Liver (tissue), 9 donors: ENCODE results near the gene SLC8A1. TPM values are rescaled to one million over a fixed set of nuclear protein-coding genes. Genes with fewer than 3 reads are reported as not detected.

ENCODE experiments used
- DNase-seq: peaks from one replicate; pipeline ENCODE4 v3.0.0-alpha.2; 2017; ENCODE audit warnings: low spot score
- H3K27ac ChIP-seq, 2 donors: one replicate each; pipeline ENCODE4 v1.7.0; 2013; ENCODE audit warnings: inconsistent platforms in 2 of 2, low read length in 2 of 2, control low read depth in 1 of 2, low read depth in 1 of 2, mild to moderate bottlenecking in 1 of 2
- H3K27me3 ChIP-seq, 4 donors: one replicate each; pipeline versions ENCODE4 v1.6.1 to v1.7.0; 2013; ENCODE audit warnings: low read length in 3 of 4, inconsistent platforms in 1 of 4, mild to moderate bottlenecking in 1 of 4, moderate library complexity in 1 of 4; ENCODE audit not compliant: control insufficient read depth in 4 of 4, insufficient read depth in 4 of 4
- H3K36me3 ChIP-seq, 4 donors: one replicate each; pipeline versions ENCODE4 v1.6.1 to v1.7.0; 2013; ENCODE audit warnings: low read length in 3 of 4, mild to moderate bottlenecking in 3 of 4, low read depth in 1 of 4, moderate library complexity in 1 of 4; ENCODE audit not compliant: control insufficient read depth in 4 of 4, insufficient read depth in 3 of 4
- H3K4me1 ChIP-seq, 4 donors: one replicate each; pipeline versions ENCODE4 v1.6.1 to v1.7.0; 2013; ENCODE audit warnings: low read length in 3 of 4, mild to moderate bottlenecking in 3 of 4, moderate library complexity in 1 of 4; ENCODE audit not compliant: control insufficient read depth in 4 of 4, insufficient read depth in 4 of 4
- H3K4me3 ChIP-seq, 3 donors: one replicate each; pipeline versions ENCODE4 v1.6.1 to v1.7.0; 2013; ENCODE audit warnings: low read length in 3 of 3, control low read depth in 1 of 3, low read depth in 1 of 3, mild to moderate bottlenecking in 1 of 3
- H3K9ac ChIP-seq, 2 donors: one replicate each; pipeline ENCODE4 v1.7.0; 2013; ENCODE audit warnings: low read length in 2 of 2, mild to moderate bottlenecking in 2 of 2, moderate library complexity in 2 of 2, control low read depth in 1 of 2, low read depth in 1 of 2
- H3K9me3 ChIP-seq, 4 donors: one replicate each; pipeline versions ENCODE4 v1.6.1 to v1.7.0; 2013; ENCODE audit warnings: low read length in 3 of 4; ENCODE audit not compliant: control insufficient read depth in 4 of 4
- EGR1 ChIP-seq, 2 donors: IDR thresholded peaks; 2 replicates each; pipeline ENCODE4 v1.6.1; 2016 to 2018; ENCODE audit warnings: antibody characterized with exemption in 2 of 2, low read depth in 2 of 2
- FOXA1 ChIP-seq: IDR thresholded peaks from 2 replicates; pipeline ENCODE4 v1.6.1; 2016; ENCODE audit warnings: antibody characterized with exemption
- FOXA2 ChIP-seq: IDR thresholded peaks from 2 replicates; pipeline ENCODE4 v1.6.1; 2016; ENCODE audit warnings: antibody characterized with exemption
- GABPA ChIP-seq, 2 donors: IDR thresholded peaks in 1 of 2; conservative IDR thresholded peaks in 1 of 2; 2 replicates each; pipeline ENCODE4 v1.6.1; 2016; ENCODE audit warnings: antibody characterized with exemption in 2 of 2, mild to moderate bottlenecking in 1 of 2, moderate library complexity in 1 of 2
- HNF4A ChIP-seq, 2 donors: conservative IDR thresholded peaks; 2 replicates each; pipeline ENCODE4 v1.6.1; 2016; ENCODE audit warnings: antibody characterized with exemption in 2 of 2, mild to moderate bottlenecking in 2 of 2
- HNF4G ChIP-seq: IDR thresholded peaks from 2 replicates; pipeline ENCODE4 v1.6.1; 2016; ENCODE audit warnings: antibody characterized with exemption
- JUND ChIP-seq, 2 donors: IDR thresholded peaks; 2 replicates each; pipeline ENCODE4 v1.6.1; 2016; ENCODE audit warnings: antibody characterized with exemption in 2 of 2
- NR2F2 ChIP-seq: IDR thresholded peaks from 2 replicates; pipeline ENCODE4 v1.6.1; 2016; ENCODE audit warnings: antibody characterized with exemption
- RAD21 ChIP-seq, 2 donors: IDR thresholded peaks; 2 replicates each; pipeline ENCODE4 v1.6.1; 2016; ENCODE audit warnings: antibody characterized with exemption in 2 of 2, mild to moderate bottlenecking in 2 of 2
- RXRA ChIP-seq, 2 donors: IDR thresholded peaks; 2 replicates each; pipeline ENCODE4 v1.6.1; 2017 to 2018; ENCODE audit warnings: antibody characterized with exemption in 2 of 2, mild to moderate bottlenecking in 1 of 2
- SP1 ChIP-seq: IDR thresholded peaks from 2 replicates; pipeline ENCODE4 v1.6.1; 2018; ENCODE audit warnings: antibody characterized with exemption, mild to moderate bottlenecking
- TAF1 ChIP-seq: conservative IDR thresholded peaks from 2 replicates; pipeline ENCODE4 v1.6.1; 2016; ENCODE audit warnings: antibody characterized with exemption, mild to moderate bottlenecking
- YY1 ChIP-seq: IDR thresholded peaks from 2 replicates; pipeline ENCODE4 v1.6.1; 2016; ENCODE audit warnings: antibody characterized with exemption, mild to moderate bottlenecking
- WGBS: extraction: QIAGEN DNeasy Blood & Tissue Kit; methylation state at CpG from one replicate; pipeline ENCODE4 v1.1.7; 2013; 5-methylcytosine and 5-hydroxymethylcytosine counted together
- polyA plus RNA-seq, 2 donors: library from polyadenylated mRNA; stranded (reverse) in 1 of 2; unstranded in 1 of 2; fragments of 200-250 nt in 1 of 2; fragments of >200 nt in 1 of 2; fragmentation: Nextera tagmentation in 1 of 2; extraction: Ambion mirVana in 1 of 2; gene quantifications; one replicate each; pipeline versions ENCODE4 v1.2.1 to v1.2.3, GENCODE V29; 2013 to 2015
- total RNA-seq, 2 donors: library from RNA; depleted of rRNA; stranded (reverse); fragments of >200 nt; gene quantifications; one replicate each; pipeline ENCODE4 v1.2.3, GENCODE V29; 2014
- TF ChIP-seq, protein P1 (sequence below): IDR thresholded peaks from 2 replicates; pipeline ENCODE4 v1.6.1; 2016; ENCODE audit warnings: antibody characterized with exemption, mild to moderate bottlenecking
- TF ChIP-seq, protein P2 (sequence below): fragments of 150-350 bp; IDR thresholded peaks from 2 replicates; pipeline ENCODE4 v1.5.1; 2017; ENCODE audit warnings: improper control_type of control experiment, low read depth, low read length; ENCODE audit not compliant: missing input control
- TF ChIP-seq, protein P3 (sequence below): IDR thresholded peaks from 2 replicates; pipeline ENCODE4 v1.6.1; 2016; ENCODE audit warnings: antibody characterized with exemption
- TF ChIP-seq, protein P4 (sequence below): IDR thresholded peaks from 2 replicates; pipeline ENCODE4 v1.6.1; 2016; ENCODE audit warnings: antibody characterized with exemption
- TF ChIP-seq, protein P5 (sequence below): IDR thresholded peaks from 2 replicates; pipeline ENCODE4 v1.6.1; 2016; ENCODE audit warnings: antibody characterized with exemption
- donor health status: healthy.
- donor health status: healthy.
- donor health status: healthy.
- donor health status: healthy.
- donor health status: healthy.

Gene SLC8A1
- total and polyA plus RNA-seq, 4 donors: 1.2 to 18.5 (median 8.2) TPM

DNA sequence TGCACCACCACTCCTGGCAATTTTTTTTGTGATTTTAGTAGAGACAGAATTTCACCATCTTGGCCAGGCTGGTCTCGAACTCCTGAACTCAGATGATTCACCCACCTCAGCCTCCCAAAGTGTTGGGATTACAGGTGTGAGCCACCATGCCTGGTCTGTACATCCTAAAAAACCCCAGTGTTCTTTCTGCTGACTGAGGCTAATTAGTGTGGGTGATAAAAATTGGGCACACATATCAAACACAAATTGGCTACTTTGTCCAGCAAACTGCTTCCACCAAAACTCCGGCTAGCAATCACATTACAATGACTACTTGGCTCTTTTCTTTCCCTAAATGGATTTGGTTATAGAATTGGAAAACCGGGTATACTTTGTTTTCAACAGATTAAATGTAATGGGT, 153.9 kb downstream of the SLC8A1 start:
- Histone ChIP-seq H3K27me3 (no peaks in the 10 kb centered on the region), H3K9me3 (peaks cover 0 to 3% (median 0%) of the 10 kb centered on the region in 4 donors), H3K9ac (no peak overlapping the region), H3K36me3 (no peaks in the 10 kb centered on the region), H3K27ac (no peak overlapping the region), H3K4me1 (no peaks in the 10 kb centered on the region), H3K4me3 (no peak overlapping the region)
- WGBS: 79% methylated on average over 3 of the region's 3 CpGs
- TF ChIP-seq YY1 (no peak), RAD21 (IDR thresholded peaks at IDR 0.05) (no peak), RXRA (IDR thresholded peaks at IDR 0.05) (no peak), FOXA1 (no peak), HNF4G (no peak), FOXA2 (no peak), EGR1 (IDR thresholded peaks at IDR 0.05; ENCODE audit: low read depth in 2 of 2) (no peak), JUND (IDR thresholded peaks at IDR 0.05) (no peak), SP1 (no peak), NR2F2 (no peak), TAF1 (no peak), HNF4A (conservative IDR thresholded peaks at IDR 0.05) (no peak)
- TF ChIP-seq, protein P1, sequence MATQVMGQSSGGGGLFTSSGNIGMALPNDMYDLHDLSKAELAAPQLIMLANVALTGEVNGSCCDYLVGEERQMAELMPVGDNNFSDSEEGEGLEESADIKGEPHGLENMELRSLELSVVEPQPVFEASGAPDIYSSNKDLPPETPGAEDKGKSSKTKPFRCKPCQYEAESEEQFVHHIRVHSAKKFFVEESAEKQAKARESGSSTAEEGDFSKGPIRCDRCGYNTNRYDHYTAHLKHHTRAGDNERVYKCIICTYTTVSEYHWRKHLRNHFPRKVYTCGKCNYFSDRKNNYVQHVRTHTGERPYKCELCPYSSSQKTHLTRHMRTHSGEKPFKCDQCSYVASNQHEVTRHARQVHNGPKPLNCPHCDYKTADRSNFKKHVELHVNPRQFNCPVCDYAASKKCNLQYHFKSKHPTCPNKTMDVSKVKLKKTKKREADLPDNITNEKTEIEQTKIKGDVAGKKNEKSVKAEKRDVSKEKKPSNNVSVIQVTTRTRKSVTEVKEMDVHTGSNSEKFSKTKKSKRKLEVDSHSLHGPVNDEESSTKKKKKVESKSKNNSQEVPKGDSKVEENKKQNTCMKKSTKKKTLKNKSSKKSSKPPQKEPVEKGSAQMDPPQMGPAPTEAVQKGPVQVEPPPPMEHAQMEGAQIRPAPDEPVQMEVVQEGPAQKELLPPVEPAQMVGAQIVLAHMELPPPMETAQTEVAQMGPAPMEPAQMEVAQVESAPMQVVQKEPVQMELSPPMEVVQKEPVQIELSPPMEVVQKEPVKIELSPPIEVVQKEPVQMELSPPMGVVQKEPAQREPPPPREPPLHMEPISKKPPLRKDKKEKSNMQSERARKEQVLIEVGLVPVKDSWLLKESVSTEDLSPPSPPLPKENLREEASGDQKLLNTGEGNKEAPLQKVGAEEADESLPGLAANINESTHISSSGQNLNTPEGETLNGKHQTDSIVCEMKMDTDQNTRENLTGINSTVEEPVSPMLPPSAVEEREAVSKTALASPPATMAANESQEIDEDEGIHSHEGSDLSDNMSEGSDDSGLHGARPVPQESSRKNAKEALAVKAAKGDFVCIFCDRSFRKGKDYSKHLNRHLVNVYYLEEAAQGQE: no peak
- TF ChIP-seq, protein P2, sequence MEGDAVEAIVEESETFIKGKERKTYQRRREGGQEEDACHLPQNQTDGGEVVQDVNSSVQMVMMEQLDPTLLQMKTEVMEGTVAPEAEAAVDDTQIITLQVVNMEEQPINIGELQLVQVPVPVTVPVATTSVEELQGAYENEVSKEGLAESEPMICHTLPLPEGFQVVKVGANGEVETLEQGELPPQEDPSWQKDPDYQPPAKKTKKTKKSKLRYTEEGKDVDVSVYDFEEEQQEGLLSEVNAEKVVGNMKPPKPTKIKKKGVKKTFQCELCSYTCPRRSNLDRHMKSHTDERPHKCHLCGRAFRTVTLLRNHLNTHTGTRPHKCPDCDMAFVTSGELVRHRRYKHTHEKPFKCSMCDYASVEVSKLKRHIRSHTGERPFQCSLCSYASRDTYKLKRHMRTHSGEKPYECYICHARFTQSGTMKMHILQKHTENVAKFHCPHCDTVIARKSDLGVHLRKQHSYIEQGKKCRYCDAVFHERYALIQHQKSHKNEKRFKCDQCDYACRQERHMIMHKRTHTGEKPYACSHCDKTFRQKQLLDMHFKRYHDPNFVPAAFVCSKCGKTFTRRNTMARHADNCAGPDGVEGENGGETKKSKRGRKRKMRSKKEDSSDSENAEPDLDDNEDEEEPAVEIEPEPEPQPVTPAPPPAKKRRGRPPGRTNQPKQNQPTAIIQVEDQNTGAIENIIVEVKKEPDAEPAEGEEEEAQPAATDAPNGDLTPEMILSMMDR: no peak
- TF ChIP-seq, protein P3, sequence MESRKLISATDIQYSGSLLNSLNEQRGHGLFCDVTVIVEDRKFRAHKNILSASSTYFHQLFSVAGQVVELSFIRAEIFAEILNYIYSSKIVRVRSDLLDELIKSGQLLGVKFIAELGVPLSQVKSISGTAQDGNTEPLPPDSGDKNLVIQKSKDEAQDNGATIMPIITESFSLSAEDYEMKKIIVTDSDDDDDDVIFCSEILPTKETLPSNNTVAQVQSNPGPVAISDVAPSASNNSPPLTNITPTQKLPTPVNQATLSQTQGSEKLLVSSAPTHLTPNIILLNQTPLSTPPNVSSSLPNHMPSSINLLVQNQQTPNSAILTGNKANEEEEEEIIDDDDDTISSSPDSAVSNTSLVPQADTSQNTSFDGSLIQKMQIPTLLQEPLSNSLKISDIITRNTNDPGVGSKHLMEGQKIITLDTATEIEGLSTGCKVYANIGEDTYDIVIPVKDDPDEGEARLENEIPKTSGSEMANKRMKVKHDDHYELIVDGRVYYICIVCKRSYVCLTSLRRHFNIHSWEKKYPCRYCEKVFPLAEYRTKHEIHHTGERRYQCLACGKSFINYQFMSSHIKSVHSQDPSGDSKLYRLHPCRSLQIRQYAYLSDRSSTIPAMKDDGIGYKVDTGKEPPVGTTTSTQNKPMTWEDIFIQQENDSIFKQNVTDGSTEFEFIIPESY: no peak
- TF ChIP-seq, protein P4, sequence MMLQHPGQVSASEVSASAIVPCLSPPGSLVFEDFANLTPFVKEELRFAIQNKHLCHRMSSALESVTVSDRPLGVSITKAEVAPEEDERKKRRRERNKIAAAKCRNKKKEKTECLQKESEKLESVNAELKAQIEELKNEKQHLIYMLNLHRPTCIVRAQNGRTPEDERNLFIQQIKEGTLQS: no peak
- TF ChIP-seq, protein P5, sequence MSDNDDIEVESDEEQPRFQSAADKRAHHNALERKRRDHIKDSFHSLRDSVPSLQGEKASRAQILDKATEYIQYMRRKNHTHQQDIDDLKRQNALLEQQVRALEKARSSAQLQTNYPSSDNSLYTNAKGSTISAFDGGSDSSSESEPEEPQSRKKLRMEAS: no peak
- no peak for DNase-seq

DNA sequence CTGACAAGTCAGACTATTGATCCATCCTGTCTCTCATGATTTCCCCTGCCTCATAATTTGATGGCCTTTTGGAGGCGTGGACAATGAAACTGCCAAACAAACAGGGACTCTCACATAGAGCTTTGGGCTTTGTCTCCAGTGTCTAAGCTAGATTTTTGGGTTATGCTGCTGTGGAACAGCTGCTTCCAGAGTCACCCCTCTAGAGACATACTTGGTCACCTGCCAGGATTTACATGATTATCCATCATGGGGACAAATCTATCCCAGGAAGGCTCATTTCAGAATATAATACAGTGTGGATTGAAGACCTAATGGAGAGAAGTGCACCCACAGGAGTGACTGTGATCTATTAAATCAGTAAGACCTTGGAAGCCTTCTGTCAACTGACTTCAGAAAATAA, 159.6 kb downstream of the SLC8A1 start:
- no peaks in the 10 kb centered on the region for H3K9me3 ChIP-seq
- no peak overlapping the region for H3K27ac ChIP-seq
- H3K36me3 ChIP-seq: no peaks in the 10 kb centered on the region
- H3K4me3 ChIP-seq: no peak overlapping the region
- no peak overlapping the region for H3K9ac ChIP-seq
- H3K4me1 ChIP-seq: peaks cover 0 to 3% (median 0%) of the 10 kb centered on the region in 4 donors
- no peaks in the 10 kb centered on the region for H3K27me3 ChIP-seq
- 68% methylated on average over 1 of the region's 1 CpG for WGBS
- no peak for DNase-seq
- TF ChIP-seq GABPA (IDR thresholded peaks at IDR 0.05 in 1 of 2, conservative IDR thresholded peaks at IDR 0.05 in 1 of 2): no peak
- no peak for TF ChIP-seq HNF4A (conservative IDR thresholded peaks at IDR 0.05)
- no peak for TF ChIP-seq EGR1 (IDR thresholded peaks at IDR 0.05; ENCODE audit: low read depth in 2 of 2)
- TF ChIP-seq, protein P5: no peak
- no peak for TF ChIP-seq JUND (IDR thresholded peaks at IDR 0.05)
- TF ChIP-seq YY1: no peak
- TF ChIP-seq, protein P1: no peak
- TF ChIP-seq FOXA1: no peak
- no peak for TF ChIP-seq TAF1
- no peak for TF ChIP-seq RAD21 (IDR thresholded peaks at IDR 0.05)
- TF ChIP-seq, protein P2: no peak
